OCI-LY7 (cell line): ENCODE results near the gene RBCK1. TPM values are rescaled to one million over a fixed set of nuclear protein-coding genes. Genes with fewer than 3 reads are reported as not detected.
A peak's percentile ranks its signal among the peaks of the same experiment; 100 is the strongest.

Experiments used
- Bru-seq: library from RNA; stranded (reverse); fragments of 400-500 nt; gene quantifications from one replicate; lab custom pipeline; 2021; lab: Mats Ljungman, UMichigan
- BruChase-seq, 2 experiments: library from RNA; stranded (reverse); fragments of 400-500 nt; gene quantifications; one replicate each; lab custom pipeline; 2021; lab: Mats Ljungman, UMichigan
- BruUV-seq: library from RNA; stranded (reverse); fragments of 400-500 nt; replicated peaks from 2 replicates; lab custom pipeline; 2021; lab: Mats Ljungman, UMichigan
- CTCF ChIA-PET: fragments of 300-600 bp; sonication (Branson Sonifier 250); formaldehyde crosslinking; loops from one replicate; lab custom pipeline; 2022; ENCODE audit warnings: antibody characterized with exemption; ENCODE audit not compliant: unreplicated experiment; lab: Charles Lee
- POLR2A ChIA-PET: fragments of 300-600 bp; sonication (Branson Sonifier 250); formaldehyde crosslinking; loops from one replicate; lab custom pipeline; 2022; ENCODE audit warnings: antibody characterized with exemption; lab: Charles Lee
- DNase-seq: peaks from one replicate; pipeline ENCODE4 v3.0.0-alpha.2; 2015; ENCODE audit warnings: low spot score
- H2AFZ ChIP-seq: fragments of 200-600 bp; sonication (generic), shearing (Covaris generic); 2 replicates; pipeline ENCODE4 v1.6.1; 2014; ENCODE audit warnings: mild to moderate bottlenecking, antibody characterized with exemption, low read length, moderate library complexity
- H3K27ac ChIP-seq: fragments of 200-600 bp; sonication (generic); 2 replicates; pipeline ENCODE4 v1.5.1; 2014; ENCODE audit warnings: mixed run types, low read depth, mild to moderate bottlenecking, moderate library complexity, low read length, inconsistent platforms; ENCODE audit not compliant: poor library complexity, severe bottlenecking
- H3K36me3 ChIP-seq: fragments of 200-600 bp; sonication (generic); 2 replicates; pipeline ENCODE4 v1.6.1; 2014; ENCODE audit warnings: mild to moderate bottlenecking, antibody characterized with exemption, low read length, moderate library complexity, mixed read lengths; ENCODE audit not compliant: insufficient read depth
- H3K4me1 ChIP-seq: fragments of 200-600 bp; sonication (generic); 2 replicates; pipeline ENCODE4 v1.5.1; 2014; ENCODE audit warnings: mild to moderate bottlenecking, low read length; ENCODE audit not compliant: insufficient read depth, poor library complexity, severe bottlenecking
- H3K4me2 ChIP-seq: fragments of 200-600 bp; sonication (generic); 2 replicates; pipeline ENCODE4 v1.6.1; 2014; ENCODE audit warnings: mild to moderate bottlenecking, low read length
- H3K4me3 ChIP-seq: fragments of 200-600 bp; sonication (generic); 2 replicates; pipeline ENCODE4 v1.5.1; 2014; ENCODE audit warnings: mild to moderate bottlenecking, low read depth, low read length; ENCODE audit not compliant: poor library complexity, severe bottlenecking
- H3K79me2 ChIP-seq: fragments of 200-600 bp; sonication (generic); 2 replicates; pipeline ENCODE4 v1.6.1; 2016; ENCODE audit warnings: low read depth, mild to moderate bottlenecking, low read length, moderate library complexity, mixed read lengths; ENCODE audit not compliant: insufficient read depth
- H3K9me2 ChIP-seq: fragments of 200-600 bp; sonication (generic); 2 replicates; pipeline ENCODE4 v1.6.1; 2016; ENCODE audit warnings: mild to moderate bottlenecking, low read length, mixed read lengths; ENCODE audit not compliant: insufficient read depth
- H3K9me3 ChIP-seq: fragments of 200-600 bp; sonication (generic); 2 replicates; pipeline ENCODE4 v1.6.1; 2014; ENCODE audit warnings: mild to moderate bottlenecking, mixed run types, low read length, mixed read lengths
- H4K20me1 ChIP-seq: fragments of 200-600 bp; sonication (generic); 2 replicates; pipeline ENCODE4 v1.6.1; 2014; ENCODE audit warnings: mild to moderate bottlenecking, antibody characterized with exemption, low read length, moderate library complexity, mixed read lengths; ENCODE audit not compliant: insufficient read depth
- CTCF ChIP-seq: fragments of 200-600 bp; sonication (generic); conservative IDR thresholded peaks from 2 replicates; pipeline ENCODE4 v1.5.1; 2014; ENCODE audit warnings: mild to moderate bottlenecking, antibody characterized with exemption, low read length, moderate library complexity, mixed read lengths
- EZH2phosphoT487 ChIP-seq: fragments of 200-600 bp; sonication (generic); IDR thresholded peaks from 2 replicates; pipeline ENCODE4 v1.6.1; 2018; ENCODE audit warnings: low read depth, borderline replicate concordance, mild to moderate bottlenecking, mixed run types, antibody characterized with exemption, low read length, moderate library complexity, mixed read lengths
- intact Hi-C: fragments of 100-400 bp; cut with micrococcal nuclease; formaldehyde crosslinking; loops from one replicate; pipeline ENCODE4 v1.10.0; 2022; ENCODE audit not compliant: unreplicated experiment
- long read RNA-seq: library from polyadenylated mRNA; stranded (forward); transcript quantifications from one replicate; pipeline ENCODE4 v2.0.0, GENCODE V29; 2022
- total RNA-seq, 2 experiments: library from RNA; depleted of rRNA in 1 of 2; stranded (reverse); fragments of >200 nt in 1 of 2; shearing (Covaris generic) in 1 of 2; gene quantifications; 2 replicates each; pipeline ENCODE4 v1.2.3, GENCODE V29; 2014 to 2022

The RBCK1 gene
- 61.8 and 82.9 TPM in 2 replicates for total RNA-seq (2014; rRNA removed; shearing (Covaris generic))
- total RNA-seq (2022): 140 and 151 TPM in 2 replicates
- percentile 76 among the genes with signal in this experiment for Bru-seq, nascent RNA
- percentile 85 among the genes with signal in this experiment for BruChase-seq, experiment 1, labeled RNA remaining after a 6-hour chase
- percentile 77 among the genes with signal in this experiment for BruChase-seq, experiment 2, labeled RNA remaining after a 2-hour chase
- long read RNA-seq, transcript RBCK1-213 (3 exons, 1,200 nt): minor isoform, 15 of 203 reads
- long read RNA-seq, transcript RBCK1-212 (4 exons, 1,486 nt): minor isoform, 6 of 203 reads
- long read RNA-seq, transcript RBCK1-202 (12 exons, 2,774 nt): major isoform, 100 of 203 reads
- long read RNA-seq, partial matches to known transcripts: 34 of 203 reads
- long read RNA-seq, other reads (novel, unspliced or antisense): 38 of 203 reads

- peak within 1 kb of the TSS; percentile 88 for H3K4me2 ChIP-seq
- TF ChIP-seq EZH2phosphoT487: no peak
- TF ChIP-seq CTCF: no peak
- no peaks in the 10 kb centered on the region for H4K20me1 ChIP-seq
- intact Hi-C loops: loop anchor here (1.0 to 2.0 kb wide), 3 partner anchors 27 to 53 kb away; partner anchors contain the start of gene TRIB3
- H3K36me3 ChIP-seq: peaks cover 37% of the 10 kb centered on the region
- ChIA-PET POLR2A (interaction anchor here (0.7 to 6.0 kb wide), 5 partner anchors 9 to 84 kb away, joined by 3 to 44 read pairs (median 7); partner anchors contain the start of gene TRIB3), CTCF (interaction anchor here (1.1 to 1.2 kb wide), 2 partner anchors 45 to 47 kb away, joined by 4 to 5 read pairs; no protein-coding TSS in a partner anchor)
- H3K27ac ChIP-seq: peak within 1 kb of the TSS; percentile 84
- H3K9me2 ChIP-seq: no peaks in the 10 kb centered on the region
- H3K79me2 ChIP-seq: peaks cover 27% of the 10 kb centered on the region; the same call in 1 of the 2 replicates
- peak within 1 kb of the TSS; percentile 95 for H3K4me3 ChIP-seq
- peaks cover 43% of the 10 kb centered on the region for H3K4me1 ChIP-seq
- peak within 1 kb of the TSS; percentile 82 for H2AFZ ChIP-seq
- H3K9me3 ChIP-seq: peaks cover 9% of the 10 kb centered on the region; the same call in 1 of the 2 replicates
- peak; percentile 90 for DNase-seq
- no TSS peak for BruUV-seq
These were observed at the start of gene RBCK1 for GRCh38 chr20:407953-408842. Gene RBCK1, plus strand, starts transcription at chr20:408299. Its CDS starts 459 bp downstream, at chr20:408758.

GRCh38 chr20:358891-359555 lies 49.1 kb upstream of the RBCK1 start:
- CTCF ChIA-PET: no interaction called here
- TF ChIP-seq EZH2phosphoT487 (no peak), CTCF (no peak)
- H3K4me1 ChIP-seq: peaks cover 67% of the 10 kb centered on the region
- no peak overlapping the region for H2AFZ ChIP-seq
- peak overlapping the region; percentile 18; the same call in 1 of the 2 replicates for H3K4me2 ChIP-seq
- H3K9me2 ChIP-seq: no peaks in the 10 kb centered on the region
- no TSS peak for BruUV-seq
- POLR2A ChIA-PET: interaction anchor here (0.6 to 0.9 kb wide), 3 partner anchors 42 to 97 kb away, joined by 3 read pairs; no protein-coding TSS in a partner anchor
- H4K20me1 ChIP-seq: no peaks in the 10 kb centered on the region
- H3K4me3 ChIP-seq: no peak overlapping the region
- H3K36me3 ChIP-seq: no peaks in the 10 kb centered on the region
- DNase-seq: no peak
- H3K9me3 ChIP-seq: no peaks in the 10 kb centered on the region
- intact Hi-C loops: no loop called here
- no peaks in the 10 kb centered on the region for H3K79me2 ChIP-seq
- H3K27ac ChIP-seq: no peak overlapping the region
